T-helper 17 cell (primary cell): ENCODE results near the gene RPS3A. TPM values are rescaled to one million over a fixed set of nuclear protein-coding genes. Genes with fewer than 3 reads are reported as not detected.

ENCODE experiments used
- ATAC-seq: fragments of 150-1000 bp; cut with Tn5 transposase; 2 replicates; pipeline ENCODE4 v1.10.0; 2021; ENCODE audit warnings: mild to moderate bottlenecking, moderate library complexity
- DNase-seq, 3 donors: peaks; one replicate each; pipeline versions ENCODE4 v3.0.0 to v3.0.0-alpha.2; 2020 to 2021
- H3K9me3 ChIP-seq: one replicate; pipeline ENCODE4 v1.7.0; 2013; ENCODE audit warnings: low read length, mild to moderate bottlenecking; ENCODE audit not compliant: control insufficient read depth, poor library complexity, severe bottlenecking
- H3K27ac Mint-ChIP-seq: one replicate; pipeline ENCODE4 v1.8.0; 2022; ENCODE audit warnings: mild to moderate bottlenecking, moderate library complexity, mixed read lengths
- H3K27me3 Mint-ChIP-seq: one replicate; pipeline ENCODE4 v1.8.0; 2022; ENCODE audit warnings: mixed read lengths
- H3K36me3 Mint-ChIP-seq: one replicate; pipeline ENCODE4 v1.8.0; 2022; ENCODE audit warnings: low read depth, mixed read lengths
- H3K4me1 Mint-ChIP-seq: one replicate; pipeline ENCODE4 v1.8.0; 2022; ENCODE audit warnings: mild to moderate bottlenecking, mixed read lengths
- H3K4me3 Mint-ChIP-seq: one replicate; pipeline ENCODE4 v1.8.0; 2022; ENCODE audit warnings: mild to moderate bottlenecking, moderate library complexity, mixed read lengths
- total RNA-seq, 4 donors: library from RNA in 2 of 4; stranded (reverse) in 2 of 4; gene quantifications; one replicate each; pipeline ENCODE4 v1.2.3 and lab custom pipeline; 2022 to 2026

RPS3A gene
- total RNA-seq, 2 donors from 2014 or later = 2,611 to 3,189 TPM

DNA sequence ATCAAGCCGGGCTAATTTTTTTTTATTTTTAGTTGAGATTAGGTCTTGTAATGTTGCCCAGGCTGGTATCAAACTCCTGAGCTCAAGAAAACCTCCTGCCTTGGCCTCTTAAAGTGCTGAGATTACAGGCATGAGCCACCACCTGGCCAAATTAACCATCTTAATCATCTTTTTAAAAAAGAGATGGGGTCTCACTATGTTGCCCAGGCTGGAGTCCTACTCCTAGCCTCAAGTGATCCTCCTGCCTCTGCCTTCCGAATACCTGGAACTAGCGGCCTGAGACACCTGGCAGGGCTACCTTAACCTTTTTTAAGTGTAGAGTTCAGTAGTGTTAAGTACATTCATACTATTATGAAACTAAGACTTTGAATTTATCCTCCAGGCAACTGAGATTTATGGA is 1.7 kb upstream of the RPS3A start:
- peak overlapping the region; percentile 33 for H3K4me3 Mint-ChIP-seq
- no peaks in the 10 kb centered on the region for H3K9me3 ChIP-seq
- H3K4me1 Mint-ChIP-seq = peaks cover 27% of the 10 kb centered on the region
- DNase-seq (no peak), ATAC-seq (no peak)
- H3K27ac Mint-ChIP-seq = peak overlapping the region; percentile 96
- H3K36me3 Mint-ChIP-seq = peaks cover 8% of the 10 kb centered on the region
- peaks cover 8% of the 10 kb centered on the region for H3K27me3 Mint-ChIP-seq

DNA sequence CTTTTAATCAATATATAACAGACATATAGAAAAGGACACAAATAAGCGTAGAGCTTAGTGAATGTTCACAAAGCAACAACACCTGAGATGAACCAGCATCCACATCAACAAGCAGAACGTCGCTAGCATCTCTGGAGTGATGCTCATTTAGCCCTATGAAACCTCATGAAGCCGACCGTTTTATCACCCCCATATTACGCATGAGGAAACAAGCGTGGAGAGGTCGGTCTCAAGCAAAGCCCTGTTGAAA is 524 bp upstream of the RPS3A start:
- Mint-ChIP-seq H3K36me3 (peaks cover 10% of the 10 kb centered on the region), H3K4me3 (peak overlapping the region; percentile 95), H3K4me1 (peaks cover 27% of the 10 kb centered on the region), H3K27me3 (peaks cover 8% of the 10 kb centered on the region), H3K27ac (peak overlapping the region; percentile 96)
- no peak for ATAC-seq
- H3K9me3 ChIP-seq = no peaks in the 10 kb centered on the region
- no peak for DNase-seq

DNA sequence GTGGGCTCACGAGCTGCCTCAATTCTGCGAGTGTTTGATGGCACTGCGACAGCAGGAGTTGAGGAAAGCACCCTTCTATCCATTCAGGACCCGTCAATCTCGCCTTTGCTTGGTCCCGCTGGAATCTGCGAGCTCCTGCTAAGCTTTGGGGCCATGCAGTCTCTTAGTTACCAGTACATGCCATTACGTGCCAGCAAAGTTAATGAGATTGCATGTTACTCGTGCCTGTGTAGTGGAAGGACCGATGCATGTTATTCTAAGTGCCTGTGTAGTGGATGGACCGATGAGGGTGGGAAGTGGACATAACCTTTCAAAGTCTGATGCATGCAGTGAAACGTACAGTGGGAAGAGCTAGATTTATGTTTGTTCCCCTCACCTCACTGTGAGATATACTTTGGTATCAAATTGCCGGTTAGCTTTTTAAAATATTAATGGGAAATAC is 569 bp downstream of the RPS3A start:
- Mint-ChIP-seq H3K4me1 (peaks cover 30% of the 10 kb centered on the region), H3K27me3 (peaks cover 6% of the 10 kb centered on the region), H3K36me3 (peaks cover 10% of the 10 kb centered on the region), H3K27ac (peak overlapping the region; percentile 96), H3K4me3 (peak overlapping the region; percentile 95)
- ATAC-seq = peak; percentile 1
- peak in 1 of 3 donors; percentile 9 for DNase-seq
- H3K9me3 ChIP-seq = no peaks in the 10 kb centered on the region

DNA sequence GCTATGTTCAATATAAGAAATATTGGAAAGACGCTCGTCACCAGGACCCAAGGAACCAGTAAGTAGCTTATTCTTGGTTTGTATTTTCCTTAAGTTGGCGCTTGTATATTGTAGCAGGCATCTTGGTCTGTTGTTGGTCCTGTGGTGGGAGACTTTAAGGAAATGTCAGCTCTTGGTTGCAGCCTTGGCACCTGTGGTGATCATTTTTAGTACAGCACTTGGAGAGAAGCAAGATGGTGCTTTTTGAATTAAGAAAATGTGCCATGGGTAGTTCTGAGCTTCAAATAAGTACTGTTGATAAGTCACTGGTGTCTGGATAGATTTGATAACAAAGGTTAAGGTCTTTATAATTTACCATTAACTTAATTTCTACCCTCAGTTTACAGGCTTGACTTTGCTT is 1.1 kb downstream of the RPS3A start:
- peaks cover 7% of the 10 kb centered on the region for H3K36me3 Mint-ChIP-seq
- H3K4me1 Mint-ChIP-seq = peaks cover 28% of the 10 kb centered on the region
- H3K4me3 Mint-ChIP-seq = peak overlapping the region; percentile 95
- no peak for DNase-seq
- H3K9me3 ChIP-seq = no peaks in the 10 kb centered on the region
- peak overlapping the region; percentile 96 for H3K27ac Mint-ChIP-seq
- ATAC-seq = no peak
- H3K27me3 Mint-ChIP-seq = peaks cover under 1% of the 10 kb centered on the region

DNA sequence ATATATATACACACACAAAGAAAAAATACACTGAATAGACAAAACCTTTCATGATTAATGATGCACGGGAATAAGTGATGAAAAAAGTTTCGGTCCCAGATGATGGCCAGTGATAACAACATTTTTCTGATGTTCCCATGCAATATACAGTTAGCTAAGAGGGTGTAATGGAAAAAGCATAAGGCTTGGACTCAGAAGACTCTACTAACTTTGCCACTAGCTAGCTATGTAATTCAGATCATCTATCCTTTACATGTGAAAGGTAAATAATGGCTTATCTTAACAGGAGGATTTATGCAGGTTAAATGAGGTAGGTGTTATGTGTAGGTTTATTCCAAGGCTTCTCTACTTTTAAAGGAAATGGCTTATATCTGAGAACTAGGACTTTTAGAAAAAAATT is 4.3 kb downstream of the RPS3A start:
- peaks cover 11% of the 10 kb centered on the region for H3K36me3 Mint-ChIP-seq
- no peaks in the 10 kb centered on the region for H3K27me3 Mint-ChIP-seq
- no peak overlapping the region for H3K4me3 Mint-ChIP-seq
- DNase-seq = no peak
- no peak for ATAC-seq
- H3K9me3 ChIP-seq = no peaks in the 10 kb centered on the region
- peak overlapping the region; percentile 96 for H3K27ac Mint-ChIP-seq
- H3K4me1 Mint-ChIP-seq = peaks cover 27% of the 10 kb centered on the region

DNA sequence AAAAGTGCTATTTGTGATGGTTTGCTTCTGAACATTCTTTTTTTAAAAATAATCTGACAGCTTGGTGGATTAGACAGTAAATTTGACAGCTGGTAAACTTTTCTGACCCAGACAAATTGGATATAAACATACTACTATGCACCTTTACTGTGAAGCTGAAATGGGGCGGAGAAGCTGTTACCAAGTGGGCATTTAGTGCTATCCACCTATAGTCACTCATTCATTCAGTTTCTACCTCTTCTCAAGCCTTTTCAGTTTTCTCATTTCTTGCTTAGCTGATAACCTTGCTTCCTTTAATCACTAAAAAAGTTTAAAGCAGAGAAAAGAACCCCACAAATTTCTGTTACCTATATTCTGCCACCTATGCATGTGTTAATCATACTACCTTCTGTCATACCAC is 5.2 kb downstream of the RPS3A start:
- peak overlapping the region; percentile 96 for H3K27ac Mint-ChIP-seq
- peaks cover 11% of the 10 kb centered on the region for H3K36me3 Mint-ChIP-seq
- ATAC-seq (no peak), DNase-seq (no peak)
- peaks cover 27% of the 10 kb centered on the region for H3K4me1 Mint-ChIP-seq
- H3K4me3 Mint-ChIP-seq = no peak overlapping the region
- no peaks in the 10 kb centered on the region for H3K27me3 Mint-ChIP-seq
- no peaks in the 10 kb centered on the region for H3K9me3 ChIP-seq

DNA sequence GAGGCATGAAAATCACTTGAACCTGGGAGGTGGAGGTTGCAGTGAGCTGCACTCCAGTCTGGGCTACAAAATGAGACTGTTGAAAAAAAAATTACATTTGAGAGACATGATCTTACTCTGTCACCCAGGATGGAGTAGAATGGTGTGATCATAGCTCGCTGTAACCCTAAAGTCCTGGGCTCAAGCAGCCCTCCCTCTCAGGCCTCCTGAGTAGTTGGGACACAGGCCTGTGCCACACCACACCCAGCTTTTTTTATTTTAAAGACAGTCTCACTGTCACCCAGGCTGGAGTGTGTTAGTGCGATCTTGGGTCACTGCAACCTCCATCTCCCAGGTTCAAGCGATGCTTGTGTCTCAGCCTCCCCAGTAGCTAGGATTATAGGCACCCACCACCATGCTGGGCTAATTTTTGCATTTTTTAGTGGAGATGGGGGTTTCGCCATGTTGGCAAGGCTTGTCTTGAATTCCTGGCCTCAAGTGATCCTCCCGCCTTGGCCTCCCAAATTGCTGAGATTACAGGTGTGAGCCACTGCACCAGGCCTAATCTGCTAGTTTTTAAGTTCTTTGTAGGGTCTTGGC is 6.1 kb downstream of the RPS3A start:
- no peak overlapping the region for H3K27ac Mint-ChIP-seq
- H3K4me3 Mint-ChIP-seq = no peak overlapping the region
- peaks cover 11% of the 10 kb centered on the region for H3K36me3 Mint-ChIP-seq
- H3K4me1 Mint-ChIP-seq = peaks cover 20% of the 10 kb centered on the region
- ATAC-seq = no peak
- no peak for DNase-seq
- no peaks in the 10 kb centered on the region for H3K9me3 ChIP-seq
- H3K27me3 Mint-ChIP-seq = no peaks in the 10 kb centered on the region

DNA sequence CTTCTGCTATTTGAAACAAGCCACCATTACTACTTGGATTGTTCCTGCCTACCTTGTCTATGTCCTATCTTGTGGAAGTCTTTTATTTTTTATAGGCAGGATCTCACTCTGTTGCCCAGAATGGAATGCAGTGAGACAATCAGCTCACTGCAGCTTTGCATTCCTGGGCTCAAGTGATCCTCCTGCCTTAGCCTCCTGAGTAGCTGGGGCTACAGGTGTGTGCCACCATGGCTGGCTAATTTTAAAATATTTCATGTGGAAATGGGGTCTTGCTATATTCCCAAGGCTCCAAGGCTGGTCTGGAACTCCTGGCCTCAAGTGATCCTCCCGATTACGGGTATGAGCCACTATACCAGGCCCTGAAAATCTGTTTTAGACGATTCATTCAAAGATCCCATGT is 7.6 kb downstream of the RPS3A start:
- Mint-ChIP-seq H3K36me3 (peaks cover 8% of the 10 kb centered on the region), H3K27ac (peak overlapping the region; percentile 63)
- no peak for ATAC-seq

DNA sequence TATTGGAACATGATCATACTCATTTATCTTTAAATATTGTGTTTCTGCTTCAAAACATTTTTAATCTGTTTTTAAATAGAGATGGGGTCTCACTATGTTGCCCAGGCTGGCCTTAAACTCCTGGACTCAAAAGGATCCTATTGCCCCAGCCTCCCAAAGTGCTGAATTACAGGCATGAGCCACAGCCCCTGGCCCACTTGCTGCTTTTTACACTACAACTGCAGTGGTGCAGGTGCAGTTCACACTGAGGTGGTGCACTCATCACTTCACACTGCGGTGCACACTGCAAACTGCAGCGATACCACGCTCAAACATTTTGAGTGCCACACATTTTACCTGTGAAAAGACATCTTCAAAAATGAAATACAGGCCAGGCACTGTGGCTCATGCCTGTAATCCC is 10.8 kb downstream of the RPS3A start:
- no peak for DNase-seq
- no peak for ATAC-seq
- H3K27me3 Mint-ChIP-seq = no peaks in the 10 kb centered on the region
- no peak overlapping the region for H3K27ac Mint-ChIP-seq
- peaks cover 3% of the 10 kb centered on the region for H3K36me3 Mint-ChIP-seq
- no peak overlapping the region for H3K4me3 Mint-ChIP-seq
- peaks cover 5% of the 10 kb centered on the region for H3K4me1 Mint-ChIP-seq
- no peaks in the 10 kb centered on the region for H3K9me3 ChIP-seq

More for the DNA sequence above, 7.6 kb downstream of the RPS3A start:
- no peaks in the 10 kb centered on the region for H3K27me3 Mint-ChIP-seq
- H3K4me3 Mint-ChIP-seq = no peak overlapping the region
- no peak for DNase-seq
- peaks cover 11% of the 10 kb centered on the region for H3K4me1 Mint-ChIP-seq
- H3K9me3 ChIP-seq = no peaks in the 10 kb centered on the region

DNA sequence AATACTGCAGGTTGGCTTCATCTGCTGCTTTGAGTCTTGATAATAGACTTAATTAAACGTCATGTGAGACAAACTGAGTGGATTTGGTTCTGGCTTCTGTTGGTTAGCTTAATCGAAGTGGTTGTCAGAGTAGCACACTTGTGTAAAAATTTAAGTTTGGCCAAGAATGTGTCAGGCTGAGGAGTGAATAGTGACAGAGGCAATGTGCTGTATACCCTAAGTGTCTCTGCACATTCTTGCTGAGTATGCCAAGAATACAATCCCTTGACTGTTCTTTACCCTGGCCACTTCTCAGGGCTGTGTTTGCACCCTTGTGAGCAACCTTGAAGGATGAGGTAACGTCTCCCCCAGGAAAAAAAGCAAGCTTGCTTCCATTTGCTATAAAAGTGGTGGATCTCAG is 14.9 kb downstream of the RPS3A start:
- no peaks in the 10 kb centered on the region for H3K9me3 ChIP-seq
- no peak overlapping the region for H3K27ac Mint-ChIP-seq
- H3K36me3 Mint-ChIP-seq = no peaks in the 10 kb centered on the region
- no peaks in the 10 kb centered on the region for H3K4me1 Mint-ChIP-seq
- H3K27me3 Mint-ChIP-seq = no peaks in the 10 kb centered on the region
- ATAC-seq = no peak
- DNase-seq = no peak
- H3K4me3 Mint-ChIP-seq = no peak overlapping the region

DNA sequence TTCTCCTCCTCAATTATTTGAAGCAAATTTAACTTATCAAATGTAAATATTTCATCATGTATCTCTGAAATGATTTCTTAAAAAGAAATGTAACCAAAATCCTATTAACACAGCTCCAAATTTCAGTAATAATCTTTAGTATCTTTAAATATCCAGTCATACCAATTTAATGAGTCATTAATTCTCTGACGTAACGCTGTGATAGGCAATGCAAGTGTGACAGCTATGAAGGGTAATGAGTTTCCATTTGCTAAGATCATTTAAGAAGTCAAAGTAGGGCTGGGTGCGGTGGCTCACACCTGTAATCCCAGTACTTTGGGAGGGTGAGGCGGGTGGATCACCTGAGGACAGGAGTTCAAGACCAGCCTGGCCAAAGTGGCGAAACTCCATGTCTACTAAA is 15.6 kb downstream of the RPS3A start:
- H3K27ac Mint-ChIP-seq = no peak overlapping the region
- H3K4me3 Mint-ChIP-seq = no peak overlapping the region
- H3K36me3 Mint-ChIP-seq = no peaks in the 10 kb centered on the region
- ATAC-seq (no peak), DNase-seq (no peak)
- no peaks in the 10 kb centered on the region for H3K9me3 ChIP-seq
- H3K4me1 Mint-ChIP-seq = no peaks in the 10 kb centered on the region
- no peaks in the 10 kb centered on the region for H3K27me3 Mint-ChIP-seq

DNA sequence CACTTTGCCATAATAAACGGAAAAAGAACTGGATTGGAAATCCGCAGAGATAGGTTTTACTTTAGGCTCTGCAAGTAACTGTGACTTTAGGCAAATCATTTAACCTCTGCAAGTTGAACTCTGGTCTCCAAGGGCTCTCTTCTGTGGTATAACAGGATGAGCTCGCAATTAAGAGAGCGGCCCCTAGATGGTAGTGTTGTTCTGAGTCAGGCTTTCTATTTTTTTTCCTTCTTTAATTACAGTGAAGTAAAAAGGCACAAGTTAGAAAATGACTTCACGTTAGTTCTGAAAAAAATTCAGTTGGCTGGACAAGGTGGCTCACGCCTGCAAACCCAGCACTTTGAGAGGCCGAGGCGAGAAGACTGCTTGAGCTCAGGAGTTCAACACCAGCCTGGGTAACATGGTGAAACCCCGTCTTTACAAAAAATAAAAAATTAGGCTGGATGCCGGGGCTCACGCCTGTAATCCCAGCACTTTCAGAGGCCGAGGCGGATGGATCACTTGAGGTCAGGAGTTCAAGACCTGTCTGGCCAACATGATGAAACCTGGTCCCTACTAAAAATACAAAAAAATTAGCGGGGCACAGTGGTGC is 18.0 kb downstream of the RPS3A start:
- H3K9me3 ChIP-seq = no peaks in the 10 kb centered on the region
- Mint-ChIP-seq H3K4me1 (peaks cover 4% of the 10 kb centered on the region), H3K4me3 (no peak overlapping the region), H3K27ac (peak overlapping the region; percentile 24), H3K27me3 (no peaks in the 10 kb centered on the region), H3K36me3 (no peaks in the 10 kb centered on the region)
- peak; percentile 79 for ATAC-seq
- peak in 1 of 3 donors; percentile 30 for DNase-seq

DNA sequence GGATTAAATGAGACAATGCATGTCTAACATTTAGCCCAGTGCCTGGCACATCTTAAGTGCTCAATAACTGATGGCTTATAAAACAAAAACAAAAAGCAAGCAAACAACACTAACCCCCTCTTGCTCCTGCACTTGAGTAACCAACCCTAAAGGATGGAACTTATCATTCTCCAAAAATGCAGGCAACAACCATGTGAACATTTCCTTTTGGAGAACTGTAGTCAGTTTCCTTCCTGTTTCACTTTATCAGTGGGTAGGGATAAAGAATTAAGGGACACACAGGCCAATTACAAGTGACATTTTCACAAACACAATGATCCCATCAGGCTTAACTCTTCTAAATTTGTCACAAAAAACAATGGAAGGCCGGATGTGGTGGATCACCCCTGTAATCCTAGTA is 30.4 kb downstream of the RPS3A start:
- DNase-seq (no peak), ATAC-seq (no peak)
- H3K36me3 Mint-ChIP-seq = no peaks in the 10 kb centered on the region
- no peak overlapping the region for H3K27ac Mint-ChIP-seq
- no peaks in the 10 kb centered on the region for H3K27me3 Mint-ChIP-seq
- H3K9me3 ChIP-seq = no peaks in the 10 kb centered on the region
- H3K4me3 Mint-ChIP-seq = no peak overlapping the region
- no peaks in the 10 kb centered on the region for H3K4me1 Mint-ChIP-seq

DNA sequence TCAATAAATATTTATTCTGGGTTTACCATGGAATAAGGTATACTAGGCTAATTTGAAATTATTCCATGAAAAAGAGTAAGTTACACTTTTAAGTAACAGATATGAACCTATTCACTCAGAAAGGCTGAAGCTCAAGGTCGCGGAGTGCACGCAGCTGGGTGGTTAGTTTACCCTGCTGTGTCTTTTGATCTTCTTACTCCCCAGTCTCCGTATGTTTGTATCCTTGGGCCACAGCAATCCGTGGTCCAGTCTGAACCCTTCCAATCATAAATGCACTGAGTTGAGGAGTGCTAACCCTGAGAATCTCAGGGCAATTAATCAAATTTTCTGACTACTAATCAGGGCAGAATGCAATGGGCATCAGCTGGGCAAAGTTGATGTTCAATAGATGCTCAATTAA is 33.9 kb downstream of the RPS3A start:
- Mint-ChIP-seq H3K27me3 (no peaks in the 10 kb centered on the region), H3K4me3 (no peak overlapping the region), H3K4me1 (no peaks in the 10 kb centered on the region), H3K36me3 (no peaks in the 10 kb centered on the region), H3K27ac (no peak overlapping the region)
- H3K9me3 ChIP-seq = no peaks in the 10 kb centered on the region
- ATAC-seq = no peak
- DNase-seq = no peak
